PC-3 (cell line): Measurements from ENCODE around the gene PCDH9.

Source experiments
- EZH2phosphoT487 ChIP-seq: fragments of 300-600 bp; sonication (generic); IDR thresholded peaks from 2 replicates; pipeline ENCODE4 v1.6.1; 2018; ENCODE audit warnings: mild to moderate bottlenecking, antibody characterized with exemption, low read length, borderline replicate concordance
- TF ChIP-seq, protein P1 (sequence below): fragments of 300-600 bp; sonication (generic); conservative IDR thresholded peaks from 2 replicates; pipeline ENCODE4 v1.5.1; 2017; ENCODE audit warnings: antibody characterized with exemption, low read depth, mild to moderate bottlenecking, low read length

DNA sequence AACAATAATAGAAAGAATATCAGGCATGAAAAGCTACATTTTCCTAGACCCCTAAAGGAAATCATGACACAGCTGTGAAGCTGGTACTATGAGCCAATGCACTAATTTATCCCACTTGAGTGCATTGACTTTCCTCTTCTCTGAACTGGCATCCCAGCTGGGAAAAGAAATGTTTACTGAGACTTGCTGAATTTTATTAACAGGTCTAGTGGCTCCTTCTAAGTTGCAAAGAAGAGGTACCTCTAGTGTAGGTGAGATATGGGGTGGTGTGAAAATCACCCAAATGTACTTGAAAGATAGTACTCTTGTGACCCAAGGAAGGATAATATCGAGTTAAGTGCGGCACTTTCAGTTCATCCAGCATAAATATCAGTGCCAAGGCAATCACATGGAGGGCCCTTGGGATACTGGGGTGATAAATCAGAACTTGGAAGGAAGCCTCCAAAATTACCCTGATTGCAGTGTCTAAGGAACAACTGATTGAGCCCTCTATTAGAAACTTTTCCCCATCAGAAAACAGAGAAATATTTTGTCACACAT is 369.2 kb downstream of the PCDH9 start:
- TF ChIP-seq, protein P1, sequence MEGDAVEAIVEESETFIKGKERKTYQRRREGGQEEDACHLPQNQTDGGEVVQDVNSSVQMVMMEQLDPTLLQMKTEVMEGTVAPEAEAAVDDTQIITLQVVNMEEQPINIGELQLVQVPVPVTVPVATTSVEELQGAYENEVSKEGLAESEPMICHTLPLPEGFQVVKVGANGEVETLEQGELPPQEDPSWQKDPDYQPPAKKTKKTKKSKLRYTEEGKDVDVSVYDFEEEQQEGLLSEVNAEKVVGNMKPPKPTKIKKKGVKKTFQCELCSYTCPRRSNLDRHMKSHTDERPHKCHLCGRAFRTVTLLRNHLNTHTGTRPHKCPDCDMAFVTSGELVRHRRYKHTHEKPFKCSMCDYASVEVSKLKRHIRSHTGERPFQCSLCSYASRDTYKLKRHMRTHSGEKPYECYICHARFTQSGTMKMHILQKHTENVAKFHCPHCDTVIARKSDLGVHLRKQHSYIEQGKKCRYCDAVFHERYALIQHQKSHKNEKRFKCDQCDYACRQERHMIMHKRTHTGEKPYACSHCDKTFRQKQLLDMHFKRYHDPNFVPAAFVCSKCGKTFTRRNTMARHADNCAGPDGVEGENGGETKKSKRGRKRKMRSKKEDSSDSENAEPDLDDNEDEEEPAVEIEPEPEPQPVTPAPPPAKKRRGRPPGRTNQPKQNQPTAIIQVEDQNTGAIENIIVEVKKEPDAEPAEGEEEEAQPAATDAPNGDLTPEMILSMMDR, result no peak
- TF ChIP-seq EZH2phosphoT487, result no peak
